Spleen (tissue), 11 donors: ENCODE results near the gene SLTM. TPM values are rescaled to one million over a fixed set of nuclear protein-coding genes. Genes with fewer than 3 reads are reported as not detected.

Experiments used
- DNase-seq: peaks from one replicate; pipeline ENCODE4 v3.0.0-alpha.2; 2020
- H3K27ac ChIP-seq, 8 donors: fragments of 200-600 bp; sonication (generic) in 7 of 8; 1 replicate in 4 of 8; 2 replicates in 4 of 8; pipeline versions ENCODE4 v1.5.0 to v1.8.0; 2016 to 2021; ENCODE audit warnings: inconsistent platforms in 4 of 8, mild to moderate bottlenecking in 4 of 8, moderate library complexity in 1 of 8
- H3K27me3 ChIP-seq, 7 donors: fragments of 200-600 bp; sonication (generic) in 6 of 7; replicated peaks in 1 of 7; 1 replicate in 4 of 7; 2 replicates in 3 of 7; pipeline versions ENCODE4 v1.5.0 to v1.8.0; 2016 to 2021; ENCODE audit warnings: inconsistent platforms in 3 of 7, mild to moderate bottlenecking in 1 of 7
- H3K36me3 ChIP-seq, 6 donors: fragments of 200-600 bp; sonication (generic) in 5 of 6; 1 replicate in 4 of 6; 2 replicates in 2 of 6; pipeline versions ENCODE4 v1.5.0 to v1.8.0; 2016 to 2021; ENCODE audit warnings: inconsistent platforms in 2 of 6
- H3K4me1 ChIP-seq, 6 donors: fragments of 200-600 bp; sonication (generic) in 5 of 6; 1 replicate in 3 of 6; 2 replicates in 3 of 6; pipeline versions ENCODE4 v1.5.0 to v1.8.0; 2016 to 2021; ENCODE audit warnings: inconsistent platforms in 3 of 6
- H3K4me3 ChIP-seq, 8 donors: fragments of 200-600 bp; sonication (generic) in 7 of 8; 1 replicate in 4 of 8; 2 replicates in 4 of 8; pipeline versions ENCODE4 v1.5.0 to v1.8.0; 2016 to 2021; ENCODE audit warnings: inconsistent platforms in 4 of 8, mild to moderate bottlenecking in 4 of 8, moderate library complexity in 2 of 8
- H3K9me3 ChIP-seq, 8 donors: fragments of 200-600 bp; sonication (generic) in 7 of 8; 1 replicate in 4 of 8; 2 replicates in 4 of 8; pipeline versions ENCODE4 v1.5.0 to v1.8.0; 2016 to 2021; ENCODE audit warnings: inconsistent platforms in 4 of 8
- POLR2A ChIP-seq, 3 donors: fragments of 450-650 bp; IDR thresholded peaks; one replicate each; pipeline ENCODE4 v1.5.1; 2017; ENCODE audit warnings: antibody characterized with exemption in 3 of 3, mild to moderate bottlenecking in 1 of 3
- POLR2AphosphoS5 ChIP-seq, 3 donors: sonication (generic); formaldehyde crosslinking; IDR thresholded peaks; one replicate each; pipeline ENCODE4 v1.5.1; 2017; ENCODE audit warnings: antibody characterized with exemption in 3 of 3
- WGBS, 5 donors: extraction: QIAGEN DNeasy Blood & Tissue Kit in 3 of 5; methylation state at CpG; one replicate each; pipeline versions ENCODE4 v1.1.5 to v1.1.7; 2013 to 2018; 5-methylcytosine and 5-hydroxymethylcytosine counted together
- intact Hi-C: fragments of 100-400 bp; cut with DNase I; formaldehyde crosslinking; loops from one replicate; pipeline ENCODE4 v1.15.0; 2023; ENCODE audit warnings: low total_unique reads
- polyA plus RNA-seq, 3 donors: library from polyadenylated mRNA; stranded (reverse); fragments of 200-250 nt; gene quantifications; one replicate each; pipeline ENCODE4 v1.2.1, GENCODE V29; 2013
- small RNA-seq, 4 donors: library from RNA; depleted of rRNA; stranded (forward); fragments of <200 nt; gene quantifications; one replicate each; pipeline ENCODE3, GENCODE V24; 2016
- total RNA-seq, 7 donors: library from RNA; depleted of rRNA in 3 of 7; stranded (reverse); fragments of >200 nt in 3 of 7; fragmentation: NEBNext Ultra II Directional in 4 of 7; extraction: Animal tissue kit (Norgen Biotek cat#: 25700) in 4 of 7; gene quantifications; one replicate each; pipeline versions ENCODE4 v1.1.0 to v1.2.1, GENCODE V29; 2016 to 2021
- TF ChIP-seq, protein P1 (sequence below), 11 experiments: fragments of 200-600 bp in 7 of 11; fragments of 450-650 bp in 4 of 11; sonication (generic) in 4 of 11; IDR thresholded peaks in 8 of 11; conservative IDR thresholded peaks in 3 of 11; 1 replicate in 7 of 11; 2 replicates in 4 of 11; pipeline versions ENCODE4 v1.4.0 to v1.8.0; 2016 to 2021; ENCODE audit warnings: antibody characterized with exemption in 11 of 11, inconsistent platforms in 4 of 11, mild to moderate bottlenecking in 1 of 11
- donor health status: healthy with polysubstance abuse.
- donor health status: DM: no; HTN: no; CAD: no; lungs with moderate emphysema.
- donor health status: DM: no; HTN: no; CAD: no.
- donor health status: Bipolar disorder and iron deficiency.
- donor health status: healthy.
- donor health status: DM: no; HTN: no; CAD: no.
- donor health status: DM: yes; HTN: yes; CAD: no.

SLTM gene
- total and polyA plus RNA-seq, 10 donors, result 43.7 to 176 (median 109) TPM

DNA sequence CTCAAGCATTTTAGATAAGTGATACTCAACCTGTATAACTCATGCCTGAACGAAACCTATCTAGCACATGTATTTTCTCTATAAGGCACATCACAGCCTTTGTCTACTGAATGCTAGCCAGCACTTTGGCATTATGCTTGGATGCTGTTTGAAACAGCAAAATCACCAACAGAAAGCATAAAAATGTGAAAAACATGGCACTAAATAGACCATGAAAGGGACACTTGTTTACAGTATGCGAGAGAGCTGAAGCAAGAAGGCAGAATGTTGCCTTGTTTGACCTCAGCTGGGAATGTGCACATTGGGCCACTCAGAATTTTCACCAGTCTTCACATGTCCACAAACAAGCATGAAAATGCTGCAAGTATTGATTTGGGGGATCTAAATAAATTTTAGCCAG lies 102.9 kb downstream of the SLTM start:
- WGBS, 5 donors, result 93 to 99% (median 95%) methylated on average over 2 of the region's 2 CpGs
- Histone ChIP-seq H3K36me3 (peaks cover 0 to 59% (median 3%) of the 10 kb centered on the region in 6 donors), H3K27me3 (no peaks in the 10 kb centered on the region), H3K9me3 (no peaks in the 10 kb centered on the region), H3K4me1 (peaks cover 0 to 39% (median 0%) of the 10 kb centered on the region in 6 donors), H3K27ac (no peak overlapping the region), H3K4me3 (no peak overlapping the region)
- intact Hi-C loops, result no loop called here
- DNase-seq, result no peak
- TF ChIP-seq, protein P1, sequence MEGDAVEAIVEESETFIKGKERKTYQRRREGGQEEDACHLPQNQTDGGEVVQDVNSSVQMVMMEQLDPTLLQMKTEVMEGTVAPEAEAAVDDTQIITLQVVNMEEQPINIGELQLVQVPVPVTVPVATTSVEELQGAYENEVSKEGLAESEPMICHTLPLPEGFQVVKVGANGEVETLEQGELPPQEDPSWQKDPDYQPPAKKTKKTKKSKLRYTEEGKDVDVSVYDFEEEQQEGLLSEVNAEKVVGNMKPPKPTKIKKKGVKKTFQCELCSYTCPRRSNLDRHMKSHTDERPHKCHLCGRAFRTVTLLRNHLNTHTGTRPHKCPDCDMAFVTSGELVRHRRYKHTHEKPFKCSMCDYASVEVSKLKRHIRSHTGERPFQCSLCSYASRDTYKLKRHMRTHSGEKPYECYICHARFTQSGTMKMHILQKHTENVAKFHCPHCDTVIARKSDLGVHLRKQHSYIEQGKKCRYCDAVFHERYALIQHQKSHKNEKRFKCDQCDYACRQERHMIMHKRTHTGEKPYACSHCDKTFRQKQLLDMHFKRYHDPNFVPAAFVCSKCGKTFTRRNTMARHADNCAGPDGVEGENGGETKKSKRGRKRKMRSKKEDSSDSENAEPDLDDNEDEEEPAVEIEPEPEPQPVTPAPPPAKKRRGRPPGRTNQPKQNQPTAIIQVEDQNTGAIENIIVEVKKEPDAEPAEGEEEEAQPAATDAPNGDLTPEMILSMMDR (IDR thresholded peaks at IDR 0.05 in 8 of 11, conservative IDR thresholded peaks at IDR 0.05 in 3 of 11), result no peak
- TF ChIP-seq POLR2AphosphoS5 (IDR thresholded peaks at IDR 0.05), result no peak
- no peak for TF ChIP-seq POLR2A (IDR thresholded peaks at IDR 0.05)

Small RNA genes within 50 kb of the gene (small RNA-seq; reads per million reads assigned to genes)
- gene ZNF444P1, result 0 reads per million in 4 donors

Other genes starting within 250 kb of the SLTM start
- 100 to 1,000 TPM; 115 to 205 (median 161) TPM for gene ADAM10, start 184.0 kb downstream of the SLTM start, total RNA-seq
- gene ADAM10, start 184.0 kb downstream of the SLTM start, polyA plus RNA-seq, result 10 to 100 TPM in 2 of 3 donors, 1 to 10 TPM in 1; 7.6 to 12.1 (median 11.1) TPM
- 10 to 100 TPM; 14.1 to 24.0 (median 20.1) TPM for gene MINDY2, start 162.4 kb downstream of the SLTM start, total RNA-seq
- 1 to 10 TPM; 2.3 to 4.4 (median 2.4) TPM for gene MINDY2, start 162.4 kb downstream of the SLTM start, polyA plus RNA-seq
- gene RNF111, start 54.0 kb upstream of the SLTM start, total RNA-seq, result 10 to 100 TPM; 33.6 to 68.2 (median 51.7) TPM
- 10 to 100 TPM; 10.5 to 14.9 (median 13.5) TPM for gene RNF111, start 54.0 kb upstream of the SLTM start, polyA plus RNA-seq
- gene CCNB2, start 171.5 kb upstream of the SLTM start, total RNA-seq, result 10 to 100 TPM in 2 of 7 donors, 1 to 10 TPM in 5; 1.5 to 13.1 (median 5.4) TPM
- 10 to 100 TPM in 1 of 3 donors, 1 to 10 TPM in 2; 1.3 to 13.5 (median 4.6) TPM for gene CCNB2, start 171.5 kb upstream of the SLTM start, polyA plus RNA-seq